AG09319 (cell line): ENCODE measurements around the gene ARL6IP5.

Experiments used
- DNase-seq: peaks from one replicate; pipeline ENCODE4 v3.0.0-alpha.2; 2010; ENCODE audit warnings: low read depth; ENCODE audit errors: extremely low read depth
- CTCF ChIP-seq: IDR thresholded peaks from 2 replicates; pipeline ENCODE4 v1.5.1; 2011; ENCODE audit warnings: low read depth, mild to moderate bottlenecking, inconsistent platforms, low read length, moderate library complexity

The ARL6IP5 gene

GRCh38 chr3:69122403-69122802 is 37.7 kb downstream of the ARL6IP5 start, which contains the start of gene LMOD3:
Gene LMOD3 (minus strand): TSS chr3:69122595. CDS start chr3:69122386, 209 bp downstream.
- TF ChIP-seq CTCF, result no peak
- DNase-seq, result no peak

GRCh38 chr3:69126216-69126615 is 41.5 kb downstream of the ARL6IP5 start:
- TF ChIP-seq CTCF, result no peak
- no peak for DNase-seq

- no peak for DNase-seq
- TF ChIP-seq CTCF, result no peak
These were observed 42.3 kb downstream of the ARL6IP5 start for GRCh38 chr3:69126999-69127398.

- no peak for DNase-seq
- no peak for TF ChIP-seq CTCF
These were observed 43.8 kb downstream of the ARL6IP5 start for GRCh38 chr3:69128509-69128908.

- no peak for DNase-seq
- TF ChIP-seq CTCF, result no peak
These were observed 44.8 kb downstream of the ARL6IP5 start for GRCh38 chr3:69129531-69129930.

- no peak for TF ChIP-seq CTCF
- DNase-seq, result no peak
These were observed 46.0 kb downstream of the ARL6IP5 start for GRCh38 chr3:69130689-69131088.

GRCh38 chr3:69137005-69137404 is 52.3 kb downstream of the ARL6IP5 start:
- DNase-seq, result no peak
- TF ChIP-seq CTCF, result no peak
